Esophagus squamous epithelium (tissue), 4 donors: Measurements from ENCODE around the gene VEZF1.
A peak's percentile ranks its signal among the peaks of the same experiment; 100 is the strongest.

Experiments used
- CTCF ChIP-seq, 6 experiments: fragments of 450-650 bp in 4 of 6; fragments of 200-600 bp in 2 of 6; sonication (generic) in 2 of 6; IDR thresholded peaks; one replicate each; pipeline ENCODE4 v1.5.1; 2016 to 2019; ENCODE audit warnings: antibody characterized with exemption in 6 of 6, mild to moderate bottlenecking in 4 of 6, moderate library complexity in 4 of 6
- POLR2A ChIP-seq, 4 donors: fragments of 450-650 bp; IDR thresholded peaks; one replicate each; pipeline ENCODE4 v1.6.1; 2017; ENCODE audit warnings: antibody characterized with exemption in 4 of 4, mild to moderate bottlenecking in 4 of 4, moderate library complexity in 3 of 4

DNA sequence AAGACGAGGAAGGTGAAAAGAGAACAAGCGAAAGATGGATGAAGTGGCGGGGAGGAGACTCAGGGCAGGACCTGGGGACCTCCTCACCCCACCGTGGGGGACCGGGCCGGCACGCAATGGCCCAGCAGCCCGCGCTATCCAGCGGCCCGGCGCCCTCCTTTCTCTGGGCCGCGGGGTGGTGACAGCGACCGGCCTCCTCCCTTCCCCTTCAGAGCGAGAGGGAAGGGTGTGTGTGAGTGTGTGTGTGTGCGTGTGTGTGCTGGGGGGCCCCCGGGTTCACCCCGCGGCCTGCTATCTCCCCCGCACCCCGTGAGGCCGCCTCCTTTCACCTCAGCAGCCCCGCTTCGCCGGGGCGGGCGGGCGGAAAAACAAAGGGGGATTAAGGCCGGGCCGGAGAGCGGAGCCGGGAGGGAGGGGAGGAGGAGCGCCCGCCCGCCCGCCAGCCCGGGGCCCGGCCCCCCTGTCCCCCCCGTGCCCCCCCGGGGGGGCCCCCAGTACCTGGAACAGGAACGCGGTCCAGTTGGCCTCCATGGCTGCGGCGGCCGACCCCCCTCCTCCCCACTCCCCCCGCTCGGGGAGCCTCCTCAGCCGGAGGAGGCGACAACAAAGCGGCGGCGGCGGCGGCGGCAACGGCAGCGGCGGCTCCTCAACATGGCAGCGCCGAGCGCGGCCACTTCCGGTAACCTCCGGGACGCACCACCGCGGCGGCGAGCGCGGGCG, at the start of gene VEZF1:
- TF ChIP-seq CTCF (IDR thresholded peaks at IDR 0.05) (no peak), POLR2A (IDR thresholded peaks at IDR 0.05) (peak in 2 of 4 donors; percentile 14 to 56)
